GM23248 (cell line): ENCODE measurements around the gene PALD1.

Experiments
- EZH2 ChIP-seq: fragments of 200-600 bp; sonication (generic); IDR thresholded peaks from 2 replicates; pipeline ENCODE4 v1.6.1; 2018; ENCODE audit warnings: antibody characterized with exemption, mild to moderate bottlenecking; ENCODE audit not compliant: insufficient read depth, poor library complexity, severe bottlenecking
- EZH2phosphoT487 ChIP-seq: fragments of 200-600 bp; sonication (generic); IDR thresholded peaks from 2 replicates; pipeline ENCODE4 v1.6.1; 2018; ENCODE audit warnings: antibody characterized with exemption, moderate library complexity, mild to moderate bottlenecking, low read depth; ENCODE audit not compliant: insufficient read depth

DNA sequence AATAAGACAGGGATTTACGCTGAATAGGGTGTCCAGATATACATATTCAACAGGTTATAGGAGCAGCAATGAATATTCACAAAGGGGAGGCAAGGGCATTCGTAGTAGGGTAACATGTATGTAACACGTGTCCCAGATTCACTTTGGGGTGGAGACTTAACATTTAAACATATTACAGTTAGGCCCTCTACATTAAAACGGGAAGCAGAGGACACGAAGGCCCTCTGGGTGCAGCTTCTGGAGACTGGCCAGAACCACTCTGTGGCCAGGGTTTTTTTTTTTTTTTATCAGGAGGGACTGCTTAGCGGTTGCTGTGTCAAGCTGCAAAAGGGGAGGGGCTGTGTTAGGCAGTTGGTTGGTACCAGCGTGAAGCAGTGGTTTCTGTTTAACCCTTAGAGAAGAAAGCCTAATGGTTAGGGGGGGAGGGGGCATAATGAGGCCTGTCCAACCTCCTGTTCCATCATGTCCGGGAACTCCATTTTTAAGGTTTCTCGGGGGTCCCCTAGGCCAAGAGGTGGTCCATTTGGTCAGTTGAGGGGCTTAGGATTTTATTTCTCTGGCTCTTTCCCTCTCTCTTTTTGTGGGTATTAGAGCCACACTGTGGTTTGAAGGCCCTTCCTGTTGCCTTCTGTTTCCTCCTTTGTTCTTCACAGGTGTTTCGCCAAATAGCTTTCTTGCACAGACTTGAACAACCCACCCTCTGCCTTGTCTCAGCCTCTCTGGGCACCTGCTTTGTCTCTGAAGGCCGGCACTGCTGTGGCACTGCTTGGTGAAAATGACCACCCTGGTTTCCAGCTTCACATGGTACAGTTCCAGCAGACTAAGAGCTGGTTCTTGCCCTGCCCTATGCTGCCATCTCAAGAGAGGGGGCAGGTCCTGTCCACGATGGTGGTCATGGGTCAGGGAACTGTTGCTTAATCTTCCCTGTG lies 97.6 kb downstream of the PALD1 start:
- TF ChIP-seq EZH2, result no peak
- no peak for TF ChIP-seq EZH2phosphoT487
